GM21576 (cell line): ENCODE results near the gene TRIP10.
"Not testable (repeated sequence)": the region's sequence is repeated elsewhere in the genome, so short reads cannot be mapped to it uniquely, and the experiment has no call there.

Source experiments
- ATAC-seq: cut with Tn5 transposase; IDR thresholded peaks from one replicate; pipeline ENCODE4 v1.9.1; 2021; ENCODE audit warnings: mild to moderate bottlenecking, moderate library complexity; ENCODE audit not compliant: unreplicated experiment

The TRIP10 gene

DNA sequence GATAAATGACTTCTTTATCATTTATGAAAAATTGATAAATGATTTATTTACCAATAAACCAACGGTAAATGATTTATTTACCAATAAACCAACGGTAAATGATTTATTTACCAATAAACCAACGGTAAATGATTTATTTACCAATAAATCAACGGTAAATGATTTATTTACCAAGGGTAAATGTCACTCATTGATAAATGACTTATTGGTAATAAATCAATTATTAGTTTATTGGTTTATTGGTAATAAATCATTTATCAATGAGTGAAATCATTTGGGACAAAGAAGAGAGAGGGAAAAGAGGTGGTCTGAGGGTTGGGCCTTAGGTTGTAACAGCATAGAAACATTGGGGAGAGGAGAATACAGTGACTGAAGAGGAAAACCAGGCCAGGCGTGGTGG, 54.5 kb downstream of the TRIP10 start:
- no peak for ATAC-seq

DNA sequence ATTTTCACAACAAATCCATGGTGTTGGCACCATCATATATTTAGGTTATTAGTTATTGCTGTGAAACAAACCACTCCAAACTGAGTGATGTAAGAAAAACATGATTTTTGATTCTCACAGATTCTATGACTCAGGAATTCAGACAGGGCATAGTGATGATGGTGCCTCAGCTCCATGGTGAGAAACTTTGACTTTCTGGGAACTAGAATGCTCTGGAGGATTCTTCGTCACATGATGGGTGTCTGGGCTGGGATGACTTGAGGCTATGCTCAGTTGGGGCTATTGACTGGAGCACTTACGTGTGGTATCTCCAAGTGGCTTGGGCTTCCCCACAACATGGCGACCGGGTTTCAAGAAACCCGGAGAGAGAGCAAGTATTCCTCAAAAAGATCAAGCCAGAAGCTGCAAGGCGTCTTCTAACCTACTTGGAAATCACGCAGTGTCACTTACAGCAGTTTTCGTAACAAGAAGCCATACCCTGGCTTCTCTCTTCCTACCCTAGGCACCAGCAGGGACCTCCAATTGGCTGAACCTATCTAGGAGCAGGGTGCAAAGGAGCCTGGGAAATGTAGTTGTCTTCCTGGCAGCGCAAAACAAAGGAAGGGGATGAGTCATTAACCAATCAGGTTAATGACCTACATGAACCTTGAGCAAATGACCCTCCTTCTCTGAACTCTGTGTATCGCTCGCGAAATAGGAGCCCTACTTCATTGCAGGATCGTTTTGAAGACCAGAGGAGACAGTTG, 55.4 kb downstream of the TRIP10 start:
- ATAC-seq: no peak

GRCh38 chr19:6796278-6796677, 56.8 kb downstream of the TRIP10 start:
- ATAC-seq: no peak

DNA sequence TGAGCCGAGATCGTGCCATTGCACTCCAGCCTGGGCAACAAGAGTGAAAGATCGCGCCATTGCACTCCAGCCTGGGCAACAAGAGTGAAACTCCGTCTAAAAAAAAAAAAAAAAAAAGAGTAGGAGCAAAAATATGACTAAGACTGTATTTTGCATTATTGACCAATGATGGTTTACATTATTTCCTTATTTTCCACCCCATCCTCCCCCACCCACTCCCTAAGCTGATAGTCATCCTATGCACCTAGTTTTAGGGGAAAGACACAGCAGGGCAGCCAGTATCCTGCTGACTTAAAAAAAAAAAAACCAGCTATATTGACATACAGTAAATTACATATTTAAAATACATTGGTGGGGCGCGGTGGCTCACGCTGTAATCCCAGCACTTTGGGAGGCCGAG, 58.2 kb downstream of the TRIP10 start:
- no peak for ATAC-seq

GRCh38 chr19:6800160-6800790, 60.8 kb downstream of the TRIP10 start:
- ATAC-seq: not testable (repeated sequence)

DNA sequence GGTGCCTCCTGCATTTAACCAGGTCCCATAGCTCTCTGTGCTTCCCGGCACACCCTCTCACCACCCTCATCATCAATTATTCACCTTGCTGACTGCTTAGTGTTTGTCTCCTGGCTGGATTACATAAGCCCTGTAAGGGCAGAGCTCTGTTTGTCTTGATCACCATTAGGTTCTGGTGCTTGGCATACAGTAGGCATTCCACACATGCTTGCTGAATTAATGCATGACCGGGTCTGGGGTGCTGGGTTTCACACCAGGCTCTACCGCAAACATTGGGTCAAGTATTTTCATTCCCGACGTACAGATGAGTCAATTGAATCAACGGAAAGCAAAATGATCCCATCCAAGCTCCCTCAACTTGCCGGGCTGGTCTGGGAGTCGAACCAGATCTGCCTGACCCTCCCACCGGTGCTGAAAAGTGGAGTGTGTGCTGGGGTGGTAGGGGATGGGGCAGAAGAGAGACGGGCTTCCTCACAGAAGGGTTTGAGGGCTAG, 61.6 kb downstream of the TRIP10 start:
- no peak for ATAC-seq
